HEK293T (cell line): Measurements from ENCODE around the gene PCDHB9.
"Not testable (repeated sequence)": the region's sequence is repeated elsewhere in the genome, so short reads cannot be mapped to it uniquely, and the experiment has no call there.

ENCODE experiments used
- CTCF ChIA-PET: fragments of 350-600 bp; formaldehyde crosslinking; extraction: SDS; loops from one replicate; lab custom pipeline; 2021; ENCODE audit warnings: antibody characterized with exemption, inconsistent platforms; lab: Yijun Ruan, JAX
- POLR2A ChIA-PET: fragments of 350-600 bp; formaldehyde crosslinking; extraction: SDS; loops from one replicate; lab custom pipeline; 2020; ENCODE audit warnings: antibody characterized with exemption, inconsistent platforms; lab: Yijun Ruan, JAX
- DNase-seq: peaks from one replicate; pipeline ENCODE4 v3.0.0; 2012; ENCODE audit warnings: mixed read lengths; ENCODE audit errors: extremely low spot score
- ARNT ChIP-seq: fragments of 450-650 bp; IDR thresholded peaks from 2 replicates; pipeline ENCODE4 v1.6.1; 2017; ENCODE audit warnings: mild to moderate bottlenecking
- BHLHE40 ChIP-seq: fragments of 450-650 bp; IDR thresholded peaks from 2 replicates; pipeline ENCODE4 v1.6.1; 2016; ENCODE audit warnings: mild to moderate bottlenecking, moderate library complexity, borderline replicate concordance
- CTBP1 ChIP-seq: fragments of 450-650 bp; IDR thresholded peaks from 2 replicates; pipeline ENCODE4 v1.6.1; 2016; ENCODE audit warnings: borderline replicate concordance
- ELF4 ChIP-seq: fragments of 450-650 bp; IDR thresholded peaks from 2 replicates; pipeline ENCODE4 v1.6.1; 2017; ENCODE audit warnings: antibody characterized with exemption
- FOXA1 ChIP-seq: fragments of 450-650 bp; IDR thresholded peaks from 2 replicates; pipeline ENCODE4 v1.6.1; 2016; ENCODE audit warnings: mild to moderate bottlenecking
- FOXK2 ChIP-seq: fragments of 450-650 bp; IDR thresholded peaks from 2 replicates; pipeline ENCODE4 v1.6.1; 2016; ENCODE audit warnings: mild to moderate bottlenecking
- FOXM1 ChIP-seq: fragments of 450-650 bp; IDR thresholded peaks from 2 replicates; pipeline ENCODE4 v1.6.1; 2017; ENCODE audit warnings: mild to moderate bottlenecking, borderline replicate concordance
- HDGF ChIP-seq: fragments of 450-650 bp; IDR thresholded peaks from 2 replicates; pipeline ENCODE4 v1.6.1; 2017; ENCODE audit warnings: antibody characterized with exemption, borderline replicate concordance
- L3MBTL2 ChIP-seq: fragments of 450-650 bp; conservative IDR thresholded peaks from 2 replicates; pipeline ENCODE4 v1.6.1; 2016; ENCODE audit warnings: mild to moderate bottlenecking
- LEF1 ChIP-seq: fragments of 450-650 bp; IDR thresholded peaks from 2 replicates; pipeline ENCODE4 v1.6.1; 2017; ENCODE audit warnings: mild to moderate bottlenecking, borderline replicate concordance
- NFRKB ChIP-seq: fragments of 450-650 bp; IDR thresholded peaks from 2 replicates; pipeline ENCODE4 v1.6.1; 2016; ENCODE audit warnings: mild to moderate bottlenecking, moderate library complexity
- SP1 ChIP-seq: fragments of 450-650 bp; IDR thresholded peaks from 2 replicates; pipeline ENCODE4 v1.6.1; 2017
- SUZ12 ChIP-seq: fragments of 450-650 bp; IDR thresholded peaks from 2 replicates; pipeline ENCODE4 v1.6.1; 2016; ENCODE audit warnings: mild to moderate bottlenecking
- TARDBP ChIP-seq: fragments of 450-650 bp; IDR thresholded peaks from 2 replicates; pipeline ENCODE4 v1.6.1; 2016
- ZNF384 ChIP-seq: fragments of 450-650 bp; IDR thresholded peaks from 2 replicates; pipeline ENCODE4 v1.6.1; 2016
- TF ChIP-seq, protein P1 (sequence below): fragments of 450-650 bp; IDR thresholded peaks from 2 replicates; pipeline ENCODE4 v1.6.1; 2016

The PCDHB9 gene

GRCh38 chr5:141182248-141182647 is 4.7 kb upstream of the PCDHB9 start, which contains the start of gene PCDHB16:
PCDHB16 (plus strand) TSS chr5:141182387; CDS start chr5:141182560, 173 bp downstream.
- CTCF ChIA-PET = interaction anchor here (0.6 to 1.3 kb wide), 4 partner anchors 18 to 1382 kb away, joined by 3 to 5 read pairs (median 3); partner anchors contain the start of gene PCDHB5
- peak; percentile 14 for DNase-seq
- POLR2A ChIA-PET = no interaction called here
- TF ChIP-seq BHLHE40 = no peak
- TF ChIP-seq ZNF384 = no peak
- no peak for TF ChIP-seq SUZ12
- TF ChIP-seq HDGF = no peak
- no peak for TF ChIP-seq FOXA1
- no peak for TF ChIP-seq NFRKB
- TF ChIP-seq L3MBTL2 = no peak
- TF ChIP-seq, protein P1, sequence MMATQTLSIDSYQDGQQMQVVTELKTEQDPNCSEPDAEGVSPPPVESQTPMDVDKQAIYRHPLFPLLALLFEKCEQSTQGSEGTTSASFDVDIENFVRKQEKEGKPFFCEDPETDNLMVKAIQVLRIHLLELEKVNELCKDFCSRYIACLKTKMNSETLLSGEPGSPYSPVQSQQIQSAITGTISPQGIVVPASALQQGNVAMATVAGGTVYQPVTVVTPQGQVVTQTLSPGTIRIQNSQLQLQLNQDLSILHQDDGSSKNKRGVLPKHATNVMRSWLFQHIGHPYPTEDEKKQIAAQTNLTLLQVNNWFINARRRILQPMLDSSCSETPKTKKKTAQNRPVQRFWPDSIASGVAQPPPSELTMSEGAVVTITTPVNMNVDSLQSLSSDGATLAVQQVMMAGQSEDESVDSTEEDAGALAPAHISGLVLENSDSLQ = no peak

GRCh38 chr5:141184117-141184855 is 2.7 kb upstream of the PCDHB9 start:
- CTCF ChIA-PET, DNase-seq, POLR2A ChIA-PET: not testable (repeated sequence)

GRCh38 chr5:141188682-141189081 is 1.7 kb downstream of the PCDHB9 start:
- CTCF ChIA-PET, DNase-seq, POLR2A ChIA-PET: not testable (repeated sequence)

DNA sequence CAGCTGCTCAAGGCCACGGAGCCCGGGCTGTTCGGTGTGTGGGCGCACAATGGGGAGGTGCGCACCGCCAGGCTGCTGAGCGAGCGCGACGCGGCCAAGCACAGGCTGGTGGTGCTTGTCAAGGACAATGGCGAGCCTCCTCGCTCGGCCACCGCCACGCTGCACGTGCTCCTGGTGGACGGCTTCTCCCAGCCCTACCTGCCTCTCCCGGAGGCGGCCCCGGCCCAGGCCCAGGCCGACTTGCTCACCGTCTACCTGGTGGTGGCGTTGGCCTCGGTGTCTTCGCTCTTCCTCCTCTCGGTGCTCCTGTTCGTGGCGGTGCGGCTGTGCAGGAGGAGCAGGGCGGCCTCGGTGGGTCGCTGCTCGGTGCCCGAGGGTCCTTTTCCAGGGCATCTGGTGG is 2.2 kb downstream of the PCDHB9 start:
- POLR2A ChIA-PET, CTCF ChIA-PET, DNase-seq: not testable (repeated sequence)

DNA sequence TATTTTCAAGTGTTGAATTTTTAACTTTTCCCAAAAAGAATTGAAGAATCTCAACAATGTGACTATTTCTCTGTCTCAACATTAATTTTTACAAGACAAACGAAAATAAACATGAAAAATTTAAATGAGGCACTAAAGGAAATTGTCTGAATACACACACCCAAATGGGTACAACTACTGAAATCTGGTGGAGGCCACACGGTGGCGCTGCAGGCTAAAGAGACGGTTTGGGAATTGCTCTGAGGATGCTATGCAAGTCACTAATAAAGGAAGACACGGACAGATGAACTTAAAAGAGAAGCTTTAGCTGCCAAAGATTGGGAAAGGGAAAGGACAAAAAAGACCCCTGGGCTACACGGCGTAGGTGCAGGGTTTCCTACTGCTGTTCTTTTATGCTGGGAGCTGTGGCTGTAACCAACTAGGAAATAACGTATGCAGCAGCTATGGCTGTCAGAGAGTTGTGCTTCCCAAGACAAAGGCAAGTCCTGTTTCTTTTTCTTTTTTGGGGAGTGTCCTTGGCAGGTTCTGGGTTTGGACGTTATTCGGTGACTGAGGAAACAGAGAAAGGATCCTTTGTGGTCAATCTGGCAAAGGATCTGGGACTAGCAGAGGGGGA is 5.3 kb downstream of the PCDHB9 start, which contains the start of gene PCDHB10:
Gene PCDHB10, plus strand, starts transcription at position 244 of the 616 bp plus-strand sequence. Its CDS starts 200 bp downstream, at position 444.
- TF ChIP-seq CTBP1 (no peak), SUZ12 (no peak), HDGF (no peak), SP1 (no peak), FOXM1 (no peak), LEF1 (no peak), FOXK2 (no peak), ZNF384 (no peak), ARNT (no peak), NFRKB (no peak), BHLHE40 (no peak), TARDBP (no peak), L3MBTL2 (no peak), FOXA1 (no peak), ELF4 (no peak)
- TF ChIP-seq, protein P1 = no peak
- DNase-seq = peak; percentile 17
- POLR2A ChIA-PET = no interaction called here
- CTCF ChIA-PET = interaction anchor here (0.5 to 1.0 kb wide), 6 partner anchors 11 to 372 kb away, joined by 3 to 4 read pairs (median 3); partner anchors contain the start of gene PCDHB14

- CTCF ChIA-PET, POLR2A ChIA-PET, DNase-seq: not testable (repeated sequence)
These were observed 7.4 kb downstream of the PCDHB9 start for GRCh38 chr5:141194332-141194731.

DNA sequence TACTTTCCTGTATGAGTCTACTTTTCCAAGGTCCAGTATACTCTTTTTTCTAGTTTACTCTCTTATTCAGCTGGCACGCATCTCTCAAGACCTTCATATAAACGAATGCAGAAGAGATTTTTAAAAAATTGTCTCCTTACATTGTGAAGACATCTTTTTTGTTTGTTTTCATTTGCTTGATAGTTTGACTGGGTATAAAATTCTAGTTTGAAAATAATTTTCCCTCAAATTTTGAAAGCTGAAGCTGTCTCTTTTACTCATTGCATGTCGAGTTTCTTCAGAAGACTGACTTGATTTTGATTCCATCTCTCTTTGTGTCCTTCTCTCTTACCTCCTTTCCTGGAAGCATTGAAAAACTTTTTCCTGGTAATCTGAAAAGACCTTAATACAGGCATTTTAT is 9.4 kb downstream of the PCDHB9 start:
- DNase-seq = no peak
- CTCF ChIA-PET = interaction anchor here (0.7 to 0.8 kb wide), 4 partner anchors 12 to 371 kb away, joined by 3 read pairs; partner anchors contain the start of genes PCDHB12, PCDHGB7 and TAF7
- POLR2A ChIA-PET = no interaction called here
- no peak for TF ChIP-seq TARDBP
- TF ChIP-seq SP1 = no peak
- TF ChIP-seq, protein P1 = no peak
- TF ChIP-seq NFRKB = no peak
